ENCODE measurements around the gene PLCB4. TPM values are rescaled to one million over a fixed set of nuclear protein-coding genes. Genes with fewer than 3 reads are reported as not detected.

PLCB4 gene
- total RNA-seq, 1 donor from 2014 or later, result 6.6 TPM

- H3K4me3 ChIP-seq, result no peak overlapping the region
- no peak for TF ChIP-seq CTCF (IDR thresholded peaks at IDR 0.05)
- DNase-seq (no peak), ATAC-seq (no peak)
- no peaks in the 10 kb centered on the region for H3K36me3 ChIP-seq
- H3K27ac ChIP-seq, result no peak overlapping the region
- H3K4me1 ChIP-seq, result no peaks in the 10 kb centered on the region
- intact Hi-C loops (cut with DNase I), result no loop called here
- H3K27me3 ChIP-seq (ENCODE audit: low read depth), result no peaks in the 10 kb centered on the region
- H3K9me3 ChIP-seq, result no peaks in the 10 kb centered on the region
Observed at GRCh38 chr20:9103955-9104354, 35.1 kb downstream of the PLCB4 start.

GRCh38 chr20:9108260-9108659, 39.4 kb downstream of the PLCB4 start:
- no peak overlapping the region for H3K27ac ChIP-seq
- H3K4me1 ChIP-seq, result peaks cover 18% of the 10 kb centered on the region
- H3K27me3 ChIP-seq (ENCODE audit: low read depth), result no peaks in the 10 kb centered on the region
- H3K4me3 ChIP-seq, result no peak overlapping the region
- no peaks in the 10 kb centered on the region for H3K9me3 ChIP-seq
- intact Hi-C loops (cut with DNase I), result no loop called here
- DNase-seq, result no peak
- no peak for ATAC-seq
- no peaks in the 10 kb centered on the region for H3K36me3 ChIP-seq
- TF ChIP-seq CTCF (IDR thresholded peaks at IDR 0.05), result no peak

GRCh38 chr20:9109566-9109965, 40.7 kb downstream of the PLCB4 start:
- Histone ChIP-seq H3K9me3 (no peaks in the 10 kb centered on the region), H3K4me3 (no peak overlapping the region), H3K4me1 (peaks cover 20% of the 10 kb centered on the region), H3K27me3 (ENCODE audit: low read depth) (no peaks in the 10 kb centered on the region), H3K36me3 (no peaks in the 10 kb centered on the region), H3K27ac (no peak overlapping the region)
- ATAC-seq (no peak), DNase-seq (no peak)
- intact Hi-C loops (cut with DNase I), result no loop called here
- no peak for TF ChIP-seq CTCF (IDR thresholded peaks at IDR 0.05)

GRCh38 chr20:9110365-9110764, 41.5 kb downstream of the PLCB4 start:
- ATAC-seq (no peak), DNase-seq (no peak)
- intact Hi-C loops (cut with DNase I), result no loop called here

GRCh38 chr20:9110916-9111432, 42.1 kb downstream of the PLCB4 start:
- H3K27me3 ChIP-seq (ENCODE audit: low read depth), result no peaks in the 10 kb centered on the region
- H3K4me1 ChIP-seq, result peaks cover 20% of the 10 kb centered on the region
- ATAC-seq, result no peak
- no peak for DNase-seq
- H3K36me3 ChIP-seq, result no peaks in the 10 kb centered on the region
- no peak overlapping the region for H3K4me3 ChIP-seq
- no peaks in the 10 kb centered on the region for H3K9me3 ChIP-seq
- no peak overlapping the region for H3K27ac ChIP-seq
- intact Hi-C loops (cut with DNase I), result no loop called here
- no peak for TF ChIP-seq CTCF (IDR thresholded peaks at IDR 0.05)

More at GRCh38 chr20:9110365-9110764, 41.5 kb downstream of the PLCB4 start:
- Histone ChIP-seq H3K4me3 (no peak overlapping the region), H3K9me3 (no peaks in the 10 kb centered on the region), H3K27ac (no peak overlapping the region), H3K27me3 (ENCODE audit: low read depth) (no peaks in the 10 kb centered on the region), H3K4me1 (peaks cover 20% of the 10 kb centered on the region), H3K36me3 (no peaks in the 10 kb centered on the region)
- no peak for TF ChIP-seq CTCF (IDR thresholded peaks at IDR 0.05)

Measured in lower lobe of right lung (tissue), 2 donors.